GM12878 (cell line): ENCODE data around the gene TSHZ2. TPM values are rescaled to one million over a fixed set of nuclear protein-coding genes. Genes with fewer than 3 reads are reported as not detected.

Source experiments
- ATAC-seq: fragments of 200-7000 bp; cut with Tn5 transposase; 3 replicates; pipeline ENCODE4 v1.9.1; 2020; ENCODE audit warnings: mild to moderate bottlenecking, moderate library complexity
- BruUV-seq: library from RNA; stranded (reverse); fragments of 400-500 nt; replicated peaks from 2 replicates; lab custom pipeline; 2021; lab: Mats Ljungman, UMichigan
- CTCF ChIA-PET: fragments of 300-600 bp; sonication (Branson Sonifier 250); formaldehyde crosslinking; extraction: SDS; loops from one replicate; lab custom pipeline; 2021; ENCODE audit warnings: inconsistent platforms; lab: Yijun Ruan, JAX
- POLR2A ChIA-PET: fragments of 350-600 bp; formaldehyde crosslinking; extraction: SDS; loops from one replicate; lab custom pipeline; 2021; ENCODE audit warnings: inconsistent platforms; lab: Charles Lee
- RAD21 ChIA-PET: fragments of 300-600 bp; sonication (Branson Sonifier 250); formaldehyde crosslinking; loops from one replicate; lab custom pipeline; 2023; ENCODE audit warnings: antibody characterized with exemption; ENCODE audit not compliant: unreplicated experiment; lab: Charles Lee
- SMC1A ChIA-PET: fragments of 300-600 bp; sonication (Branson Sonifier 250); formaldehyde crosslinking; loops from one replicate; lab custom pipeline; 2023; ENCODE audit not compliant: unreplicated experiment, uncharacterized antibody; lab: Charles Lee
- DNase-seq: peaks from one replicate; pipeline ENCODE4 v3.0.0-alpha.2; 2011; ENCODE audit warnings: low read depth, low spot score
- FAIRE-seq: peaks from 3 replicates; lab custom pipeline; 2011; peaks lifted over from hg19 to GRCh38; lab: Jason Lieb, UNC
- H2AFZ ChIP-seq: 2 replicates; pipeline ENCODE4 v1.6.0; 2011; ENCODE audit warnings: low read depth, low read length, control low read depth; ENCODE audit not compliant: control insufficient read depth
- H3K27ac ChIP-seq: 2 replicates; pipeline ENCODE4 v1.5.1; 2011; ENCODE audit warnings: control low read depth; ENCODE audit not compliant: control insufficient read depth, insufficient read depth
- H3K27me3 ChIP-seq, 2 experiments: replicated peaks in 1 of 2; 2 replicates each; pipeline versions ENCODE4 v1.6.0 to v1.6.1; 2011; ENCODE audit warnings: low read length in 1 of 2; ENCODE audit not compliant: control insufficient read depth in 2 of 2, insufficient read depth in 2 of 2
- H3K36me3 ChIP-seq, 2 experiments: 2 replicates each; pipeline ENCODE4 v1.5.1; 2011; ENCODE audit warnings: low read length in 1 of 2; ENCODE audit not compliant: control insufficient read depth in 2 of 2, insufficient read depth in 2 of 2
- H3K4me1 ChIP-seq: 2 replicates; pipeline ENCODE4 v1.6.1; 2011; ENCODE audit warnings: mild to moderate bottlenecking, low read length, moderate library complexity, mixed read lengths; ENCODE audit not compliant: control insufficient read depth, insufficient read depth
- H3K4me2 ChIP-seq: 2 replicates; pipeline ENCODE4 v1.6.0; 2011; ENCODE audit warnings: control low read depth; ENCODE audit not compliant: control insufficient read depth, insufficient read depth
- H3K4me3 ChIP-seq: fragments of 200-600 bp; sonication (generic); 2 replicates; pipeline ENCODE4 v1.5.1; 2016
- H3K79me2 ChIP-seq: 2 replicates; pipeline ENCODE4 v1.6.0; 2011; ENCODE audit warnings: low read length; ENCODE audit not compliant: control insufficient read depth, insufficient read depth
- H3K9ac ChIP-seq: 2 replicates; pipeline ENCODE4 v1.8.0; 2011; ENCODE audit warnings: low read length, control low read depth, mixed read lengths; ENCODE audit not compliant: control insufficient read depth, insufficient read depth
- H3K9me3 ChIP-seq: replicated peaks from 3 replicates; pipeline ENCODE4 v1.5.1; 2011; ENCODE audit warnings: mild to moderate bottlenecking, low read length; ENCODE audit not compliant: control insufficient read depth, insufficient read depth
- H4K20me1 ChIP-seq: 2 replicates; pipeline ENCODE4 v1.6.0; 2011; ENCODE audit not compliant: control insufficient read depth, insufficient read depth
- ETV6 ChIP-seq, 2 experiments: fragments of 450-650 bp in 1 of 2; IDR thresholded peaks in 1 of 2; conservative IDR thresholded peaks in 1 of 2; 2 replicates each; pipeline ENCODE4 v1.6.1; 2014; ENCODE audit warnings: antibody characterized with exemption in 1 of 2, borderline replicate concordance in 1 of 2, low read depth in 1 of 2, mild to moderate bottlenecking in 1 of 2, moderate library complexity in 1 of 2
- GABPA ChIP-seq: IDR thresholded peaks from 2 replicates; pipeline ENCODE4 v1.6.1; 2014; ENCODE audit warnings: antibody characterized with exemption, low read depth, mild to moderate bottlenecking, inconsistent platforms
- IKZF2 ChIP-seq, 2 experiments: fragments of 450-650 bp; IDR thresholded peaks; 2 replicates each; pipeline ENCODE4 v1.6.1; 2017; ENCODE audit warnings: mild to moderate bottlenecking in 2 of 2, moderate library complexity in 2 of 2
- NRF1 ChIP-seq: conservative IDR thresholded peaks from 2 replicates; pipeline ENCODE4 v1.6.1; 2011; ENCODE audit warnings: mild to moderate bottlenecking, low read depth, low read length, improper control_type of control experiment
- PAX5 ChIP-seq: IDR thresholded peaks from 2 replicates; pipeline ENCODE4 v1.6.1; 2011; ENCODE audit warnings: low read depth, low read length, borderline replicate concordance
- PBX3 ChIP-seq: IDR thresholded peaks from 2 replicates; pipeline ENCODE4 v1.6.1; 2011; ENCODE audit warnings: mild to moderate bottlenecking, low read depth, low read length, moderate library complexity; ENCODE audit not compliant: insufficient replicate concordance
- POLR2A ChIP-seq: IDR thresholded peaks from 2 replicates; pipeline ENCODE4 v1.6.1; 2011; ENCODE audit warnings: low read depth, mild to moderate bottlenecking, low read length
- POLR2AphosphoS2 ChIP-seq: IDR thresholded peaks from 2 replicates; pipeline ENCODE4 v1.6.1; 2011; ENCODE audit warnings: low read depth, mild to moderate bottlenecking, low read length, improper control_type of control experiment, moderate library complexity
- SP1 ChIP-seq: IDR thresholded peaks from one replicate; pipeline ENCODE4 v1.6.1; 2011; ENCODE audit warnings: low read depth, low read length
- TAF1 ChIP-seq: IDR thresholded peaks from 2 replicates; pipeline ENCODE4 v1.6.1; 2011; ENCODE audit warnings: mild to moderate bottlenecking, low read depth, low read length, borderline replicate concordance
- WGBS: methylation state at CpG from one replicate; pipeline ENCODE4 v1.1.6; 2016; ENCODE audit warnings: low lambda C conversion rate; ENCODE audit not compliant: insufficient replicate concordance, insufficient coverage; ENCODE audit errors: missing lambda C conversion rate; 5-methylcytosine and 5-hydroxymethylcytosine counted together
- in situ Hi-C: fragments of 300-500 bp; cut with MboI; formaldehyde crosslinking; loops from 9 replicates; pipeline ENCODE4 v1.14.3; 2018; ENCODE audit warnings: mixed read lengths
- intact Hi-C: fragments of 100-400 bp; cut with micrococcal nuclease; formaldehyde crosslinking; loops from one replicate; pipeline ENCODE4 v1.14.2; 2022; ENCODE audit not compliant: unreplicated experiment
- polyA plus RNA-seq, 11 experiments: library from polyadenylated mRNA; depleted of rRNA in 4 of 11; unstranded in 6 of 11; stranded (reverse) in 5 of 11; fragments of >200 nt; fragmentation: Nextera tagmentation in 4 of 11; fragmentation: Illumina TruSeq in 1 of 11; extraction: Ambion mirVana in 4 of 11; extraction: Trizol in 1 of 11; gene quantifications; 1 replicate in 1 of 11; 2 replicates in 10 of 11; pipeline versions ENCODE4 v1.2.1 to v1.2.3, GENCODE V29; 2011 to 2016; ENCODE audit warnings: inconsistent platforms in 2 of 11, missing spikeins in 2 of 11, low read depth in 1 of 11
- total RNA-seq, 4 experiments: library from RNA; depleted of rRNA in 3 of 4; stranded (reverse); fragments of >200 nt in 3 of 4; fragmentation: Illumina TruSeq in 1 of 4; extraction: Trizol in 1 of 4; gene quantifications; 2 replicates each; pipeline versions ENCODE4 v1.2.1 to v1.2.3, GENCODE V29; 2013 to 2021

TSHZ2 gene
- total and polyA plus RNA-seq, 10 of the 15 experiments (the other 5 are each of a cell fraction or from before 2014, with no cell fraction given) = 0.01 to 0.86 (median 0.13) TPM; not detected in 2

- no peak overlapping the region for H3K4me2 ChIP-seq
- TF ChIP-seq GABPA (no peak), POLR2A (no peak), ETV6 (conservative IDR thresholded peaks at IDR 0.05 in 1 of 2, IDR thresholded peaks at IDR 0.05 in 1 of 2; ENCODE audit: borderline replicate concordance in 1 of 2, low read depth in 1 of 2) (no peak), POLR2AphosphoS2 (no peak), TAF1 (no peak), PAX5 (no peak), SP1 (no peak), IKZF2 (IDR thresholded peaks at IDR 0.05) (no peak), NRF1 (no peak), PBX3 (no peak)
- H3K27ac ChIP-seq = no peak overlapping the region
- RAD21 ChIA-PET = no interaction called here
- H3K27me3 ChIP-seq = 0 out of 4 replicates have a peak, but pooled peaks cover 0 to 3% of the 10 kb centered on the region in 2 experiments
- CTCF ChIA-PET = no interaction called here
- no peak overlapping the region for H3K9ac ChIP-seq
- DNase-seq (no peak), ATAC-seq (no peak), FAIRE-seq (no peak)
- 5% methylated on average over 1 of the region's 1 CpG for whole genome bisulfite sequencing
- H3K9me3 ChIP-seq = no peaks in the 10 kb centered on the region
- H3K36me3 ChIP-seq = no peaks in the 10 kb centered on the region
- H2AFZ ChIP-seq = no peak overlapping the region
- SMC1A ChIA-PET = no interaction called here
- POLR2A ChIA-PET = no interaction called here
- H4K20me1 ChIP-seq = no peaks in the 10 kb centered on the region
- no peaks in the 10 kb centered on the region for H3K79me2 ChIP-seq
- H3K4me3 ChIP-seq = no peak overlapping the region
- intact Hi-C loops = no loop called here
- no peaks in the 10 kb centered on the region for H3K4me1 ChIP-seq
- BruUV-seq = no TSS peak
- in situ Hi-C loops = no loop called here
These were observed 15.1 kb downstream of the TSHZ2 start for GRCh38 chr20:52987295-52987694.
